MM.1S (cell line): ENCODE data around the gene CORO7.

Experiments
- CTCF ChIP-seq: fragments of 300-600 bp; sonication (generic); IDR thresholded peaks from 2 replicates; pipeline ENCODE4 v1.5.1; 2016; ENCODE audit warnings: antibody characterized with exemption, low read length, mixed read lengths
- EZH2 ChIP-seq: fragments of 300-600 bp; sonication (generic); optimal IDR thresholded peaks from 2 replicates; pipeline ENCODE3; 2017; ENCODE audit warnings: low read depth, mild to moderate bottlenecking, antibody characterized with exemption, low read length, mixed read lengths
- EZH2phosphoT487 ChIP-seq: fragments of 300-600 bp; sonication (generic); IDR thresholded peaks from 2 replicates; pipeline ENCODE4 v1.6.1; 2018; ENCODE audit warnings: antibody characterized with exemption, low read length

GRCh38 chr16:4383591-4384444, 32.6 kb downstream of the CORO7 start:
- TF ChIP-seq CTCF (no peak), EZH2phosphoT487 (no peak), EZH2 (no peak)
